Endodermal cell (in vitro differentiated cells): ENCODE data around the gene SMC6. TPM values are rescaled to one million over a fixed set of nuclear protein-coding genes. Genes with fewer than 3 reads are reported as not detected.

Experiments used
- DNase-seq: peaks from one replicate; pipeline ENCODE4 v3.0.0-alpha.2; 2017
- H3K27ac ChIP-seq: 2 replicates; pipeline ENCODE4 v1.5.1; 2013; ENCODE audit warnings: mild to moderate bottlenecking, low read depth, low read length, moderate library complexity
- H3K27me3 ChIP-seq: 2 replicates; pipeline ENCODE4 v1.6.1; 2013; ENCODE audit warnings: mild to moderate bottlenecking, low read length, moderate library complexity; ENCODE audit not compliant: insufficient read depth, control insufficient read depth, poor library complexity, severe bottlenecking
- H3K36me3 ChIP-seq: 2 replicates; pipeline ENCODE4 v1.7.0; 2013; ENCODE audit warnings: mild to moderate bottlenecking, low read length, moderate library complexity; ENCODE audit not compliant: control insufficient read depth, insufficient read depth
- H3K4me1 ChIP-seq: one replicate; pipeline ENCODE4 v1.7.0; 2013; ENCODE audit warnings: low read length; ENCODE audit not compliant: control insufficient read depth, insufficient read depth
- H3K4me3 ChIP-seq: 2 replicates; pipeline ENCODE4 v1.5.1; 2013; ENCODE audit warnings: mild to moderate bottlenecking, low read length, moderate library complexity
- H3K9ac ChIP-seq: 2 replicates; pipeline ENCODE4 v1.6.1; 2013; ENCODE audit warnings: mild to moderate bottlenecking, low read length, moderate library complexity; ENCODE audit not compliant: poor library complexity, severe bottlenecking; ENCODE audit errors: extremely low read depth
- H3K9me3 ChIP-seq: 2 replicates; pipeline ENCODE4 v1.6.1; 2013; ENCODE audit warnings: mild to moderate bottlenecking, low read length, moderate library complexity; ENCODE audit not compliant: control insufficient read depth
- H3K27ac Mint-ChIP-seq: 2 replicates; pipeline ENCODE4 v1.8.0; 2020; ENCODE audit warnings: mixed read lengths
- H3K27me3 Mint-ChIP-seq: 2 replicates; pipeline ENCODE4 v1.8.0; 2021; ENCODE audit warnings: mild to moderate bottlenecking, mixed read lengths; ENCODE audit not compliant: insufficient read depth
- H3K36me3 Mint-ChIP-seq: 2 replicates; pipeline ENCODE4 v1.8.0; 2020; ENCODE audit warnings: low read depth, mixed read lengths
- H3K4me1 Mint-ChIP-seq: 2 replicates; pipeline ENCODE4 v1.8.0; 2020; ENCODE audit warnings: mixed read lengths
- H3K4me3 Mint-ChIP-seq: 2 replicates; pipeline ENCODE4 v1.8.0; 2020; ENCODE audit warnings: mild to moderate bottlenecking, moderate library complexity, mixed read lengths
- H3K9me3 Mint-ChIP-seq: 2 replicates; pipeline ENCODE4 v1.8.0; 2020; ENCODE audit warnings: mild to moderate bottlenecking, mixed read lengths
- WGBS, 2 experiments: methylation state at CpG; one replicate each; pipeline versions ENCODE4 v1.1.5 to v1.1.7; 2013; ENCODE audit warnings: missing lambda C conversion rate in 2 of 2, mixed read lengths in 1 of 2; ENCODE audit not compliant: insufficient coverage in 1 of 2, insufficient read length in 1 of 2; 5-methylcytosine and 5-hydroxymethylcytosine counted together
- total RNA-seq, 2 donors: library from RNA; stranded (reverse); fragmentation: NEBNext Ultra II Directional in 1 of 2; extraction: Animal tissue kit (Norgen Biotek cat#: 25700) in 1 of 2; gene quantifications; 2 replicates in 1 of 2; 3 replicates in 1 of 2; pipeline ENCODE4 v1.2.1, GENCODE V29; 2021
- TF ChIP-seq, protein P1 (sequence below): fragments of 200-600 bp; sonication (generic); conservative IDR thresholded peaks from 2 replicates; pipeline ENCODE4 v1.5.0; 2021; ENCODE audit warnings: antibody characterized with exemption, mild to moderate bottlenecking

The SMC6 gene
- total RNA-seq, 2 donors from 2014 or later: 38.3 to 48.3 TPM

DNA sequence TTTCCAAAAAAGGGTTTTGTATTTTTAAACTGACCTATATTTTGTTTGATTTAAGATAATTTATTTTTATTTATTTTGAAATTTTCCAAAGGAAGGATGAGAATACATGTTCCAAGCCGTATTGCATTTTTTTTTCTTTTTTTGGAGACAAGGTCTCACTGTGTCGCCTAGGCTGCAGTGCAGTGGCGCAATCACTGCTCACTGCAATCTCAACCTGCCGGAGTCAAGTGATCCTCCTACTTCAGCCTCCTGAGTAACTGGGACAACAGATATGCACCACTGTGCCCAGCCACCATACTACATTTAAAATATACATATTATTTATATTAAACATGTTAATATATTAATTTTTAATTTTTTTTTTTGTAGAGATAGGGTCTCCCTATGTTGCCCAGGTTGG, 15.3 kb upstream of the SMC6 start:
- Histone ChIP-seq H3K9me3 (no peaks in the 10 kb centered on the region), H3K9ac (no peak overlapping the region), H3K36me3 (peaks cover 66% of the 10 kb centered on the region), H3K27me3 (no peaks in the 10 kb centered on the region), H3K27ac (no peak overlapping the region), H3K4me1 (no peaks in the 10 kb centered on the region), H3K4me3 (no peak overlapping the region)
- Mint-ChIP-seq H3K4me3 (no peak overlapping the region), H3K36me3 (peaks cover 19% of the 10 kb centered on the region), H3K9me3 (no peaks in the 10 kb centered on the region), H3K27ac (no peak overlapping the region), H3K27me3 (no peaks in the 10 kb centered on the region), H3K4me1 (no peaks in the 10 kb centered on the region)
- 96 to 100% methylated on average over 3 to 4 of the region's 4 CpGs for WGBS, 2 experiments
- TF ChIP-seq, protein P1, sequence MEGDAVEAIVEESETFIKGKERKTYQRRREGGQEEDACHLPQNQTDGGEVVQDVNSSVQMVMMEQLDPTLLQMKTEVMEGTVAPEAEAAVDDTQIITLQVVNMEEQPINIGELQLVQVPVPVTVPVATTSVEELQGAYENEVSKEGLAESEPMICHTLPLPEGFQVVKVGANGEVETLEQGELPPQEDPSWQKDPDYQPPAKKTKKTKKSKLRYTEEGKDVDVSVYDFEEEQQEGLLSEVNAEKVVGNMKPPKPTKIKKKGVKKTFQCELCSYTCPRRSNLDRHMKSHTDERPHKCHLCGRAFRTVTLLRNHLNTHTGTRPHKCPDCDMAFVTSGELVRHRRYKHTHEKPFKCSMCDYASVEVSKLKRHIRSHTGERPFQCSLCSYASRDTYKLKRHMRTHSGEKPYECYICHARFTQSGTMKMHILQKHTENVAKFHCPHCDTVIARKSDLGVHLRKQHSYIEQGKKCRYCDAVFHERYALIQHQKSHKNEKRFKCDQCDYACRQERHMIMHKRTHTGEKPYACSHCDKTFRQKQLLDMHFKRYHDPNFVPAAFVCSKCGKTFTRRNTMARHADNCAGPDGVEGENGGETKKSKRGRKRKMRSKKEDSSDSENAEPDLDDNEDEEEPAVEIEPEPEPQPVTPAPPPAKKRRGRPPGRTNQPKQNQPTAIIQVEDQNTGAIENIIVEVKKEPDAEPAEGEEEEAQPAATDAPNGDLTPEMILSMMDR: no peak
- no peak for DNase-seq

DNA sequence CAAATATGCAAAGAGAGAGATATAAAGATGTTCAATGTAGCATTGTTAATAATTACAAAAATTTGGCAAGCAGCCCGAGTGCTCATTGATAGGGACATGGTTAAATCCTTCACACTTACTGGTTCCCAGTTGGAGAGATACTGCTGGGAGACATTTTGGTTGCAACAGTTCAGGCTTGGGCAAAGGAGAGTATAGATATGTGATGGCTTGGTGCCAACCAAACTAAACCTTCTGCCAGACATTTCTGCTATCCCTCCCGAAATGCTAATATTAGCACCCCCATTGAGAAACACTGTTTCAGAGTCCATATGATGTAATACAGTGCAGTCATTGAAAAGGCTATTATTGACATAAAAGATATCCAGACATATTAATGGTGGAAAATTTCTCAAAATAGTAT, 11.8 kb upstream of the SMC6 start:
- no peak for DNase-seq
- H3K36me3 Mint-ChIP-seq: peaks cover 25% of the 10 kb centered on the region
- H3K4me1 ChIP-seq: no peaks in the 10 kb centered on the region
- WGBS, 2 experiments: 95% methylated on average over 2 of the region's 2 CpGs; no CpG with 5 or more reads in 1 of the 2 experiments
- H3K27me3 Mint-ChIP-seq: no peaks in the 10 kb centered on the region
- no peak overlapping the region for H3K27ac ChIP-seq
- no peak overlapping the region for H3K27ac Mint-ChIP-seq
- TF ChIP-seq, protein P1: no peak
- H3K9ac ChIP-seq: no peak overlapping the region
- no peak overlapping the region for H3K4me3 ChIP-seq
- no peaks in the 10 kb centered on the region for H3K4me1 Mint-ChIP-seq
- H3K9me3 ChIP-seq: no peaks in the 10 kb centered on the region
- no peaks in the 10 kb centered on the region for H3K27me3 ChIP-seq
- no peak overlapping the region for H3K4me3 Mint-ChIP-seq
- no peaks in the 10 kb centered on the region for H3K9me3 Mint-ChIP-seq
- H3K36me3 ChIP-seq: peaks cover 63% of the 10 kb centered on the region

DNA sequence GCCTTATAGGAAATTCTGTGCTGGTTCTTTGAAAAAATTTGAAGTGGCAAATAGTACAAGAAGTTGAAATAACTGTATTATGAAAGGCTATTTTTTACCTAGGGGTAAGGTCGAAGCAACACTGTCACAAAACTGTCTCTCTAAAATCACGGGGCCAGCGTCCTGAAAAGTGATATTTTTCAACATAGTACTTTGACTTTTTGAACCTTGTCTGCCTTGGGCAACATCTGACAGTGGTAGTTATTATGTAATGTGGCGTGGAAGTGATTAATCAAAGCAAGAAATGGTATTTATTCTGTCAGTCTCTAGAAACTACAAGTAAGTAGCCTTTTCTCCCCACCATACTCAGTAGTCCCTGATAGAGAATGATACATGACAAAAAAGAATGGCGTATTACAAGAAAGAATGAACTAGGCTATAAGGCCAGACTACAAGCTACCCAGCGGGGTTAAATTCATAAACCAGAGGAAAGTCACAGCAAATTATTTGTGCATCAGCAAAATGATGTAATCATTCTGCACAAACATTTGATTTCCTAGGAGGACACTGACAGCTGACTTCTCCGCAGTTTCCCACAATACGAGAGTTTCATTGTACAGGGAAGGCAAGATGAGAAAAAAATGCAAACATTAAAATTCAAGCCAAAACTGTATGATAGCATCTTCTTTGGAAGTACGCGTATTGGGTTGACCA, 10.2 kb upstream of the SMC6 start:
- WGBS, 2 experiments: 95 to 100% methylated on average over 7 to 10 of the region's 10 CpGs
- Histone ChIP-seq H3K9ac (no peak overlapping the region), H3K27ac (no peak overlapping the region), H3K27me3 (no peaks in the 10 kb centered on the region), H3K36me3 (peaks cover 55% of the 10 kb centered on the region), H3K4me3 (no peak overlapping the region), H3K9me3 (no peaks in the 10 kb centered on the region), H3K4me1 (no peaks in the 10 kb centered on the region)
- no peaks in the 10 kb centered on the region for H3K27me3 Mint-ChIP-seq
- no peak overlapping the region for H3K4me3 Mint-ChIP-seq
- DNase-seq: no peak
- H3K9me3 Mint-ChIP-seq: no peaks in the 10 kb centered on the region
- no peak overlapping the region for H3K27ac Mint-ChIP-seq
- no peaks in the 10 kb centered on the region for H3K4me1 Mint-ChIP-seq
- TF ChIP-seq, protein P1: no peak
- H3K36me3 Mint-ChIP-seq: peaks cover 25% of the 10 kb centered on the region
